ENCODE results near the gene ZNF30. TPM values are rescaled to one million over a fixed set of nuclear protein-coding genes. Genes with fewer than 3 reads are reported as not detected.
"Not testable (repeated sequence)": the region's sequence is repeated elsewhere in the genome, so short reads cannot be mapped to it uniquely, and the experiment has no call there.

The ZNF30 gene
- total RNA-seq, 4 donors from 2014 or later, result 1.3 to 9.6 (median 2.5) TPM

GRCh38 chr19:34962687-34963572, 36.2 kb downstream of the ZNF30 start:
- TF ChIP-seq, protein P1, sequence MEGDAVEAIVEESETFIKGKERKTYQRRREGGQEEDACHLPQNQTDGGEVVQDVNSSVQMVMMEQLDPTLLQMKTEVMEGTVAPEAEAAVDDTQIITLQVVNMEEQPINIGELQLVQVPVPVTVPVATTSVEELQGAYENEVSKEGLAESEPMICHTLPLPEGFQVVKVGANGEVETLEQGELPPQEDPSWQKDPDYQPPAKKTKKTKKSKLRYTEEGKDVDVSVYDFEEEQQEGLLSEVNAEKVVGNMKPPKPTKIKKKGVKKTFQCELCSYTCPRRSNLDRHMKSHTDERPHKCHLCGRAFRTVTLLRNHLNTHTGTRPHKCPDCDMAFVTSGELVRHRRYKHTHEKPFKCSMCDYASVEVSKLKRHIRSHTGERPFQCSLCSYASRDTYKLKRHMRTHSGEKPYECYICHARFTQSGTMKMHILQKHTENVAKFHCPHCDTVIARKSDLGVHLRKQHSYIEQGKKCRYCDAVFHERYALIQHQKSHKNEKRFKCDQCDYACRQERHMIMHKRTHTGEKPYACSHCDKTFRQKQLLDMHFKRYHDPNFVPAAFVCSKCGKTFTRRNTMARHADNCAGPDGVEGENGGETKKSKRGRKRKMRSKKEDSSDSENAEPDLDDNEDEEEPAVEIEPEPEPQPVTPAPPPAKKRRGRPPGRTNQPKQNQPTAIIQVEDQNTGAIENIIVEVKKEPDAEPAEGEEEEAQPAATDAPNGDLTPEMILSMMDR (IDR thresholded peaks at IDR 0.05), result no peak
- TF ChIP-seq POLR2AphosphoS5 (IDR thresholded peaks at IDR 0.05) (no peak), EP300 (IDR thresholded peaks at IDR 0.05) (no peak), POLR2A (IDR thresholded peaks at IDR 0.05; ENCODE audit: low read depth) (no peak)
- Histone ChIP-seq H3K4me1 (peaks cover 0 to 39% (median 29%) of the 10 kb centered on the region in 4 donors), H3K9me3 (peaks cover 14 to 41% (median 33%) of the 10 kb centered on the region in 4 donors), H3K4me3 (peak overlapping the region; percentile 78 to 98 (median 96)), H3K27me3 (no peaks in the 10 kb centered on the region), H3K27ac (replicated peaks in 1 of 4) (peak overlapping the region; percentile 68 to 81 (median 74)), H3K36me3 (peaks cover 31 to 37% (median 33%) of the 10 kb centered on the region in 4 donors)
- intact Hi-C loops (cut with DNase I), result no loop called here
- 36% methylated on average over 14 of the region's 14 CpGs for WGBS
- DNase-seq (ENCODE audit: extremely low spot score), result no peak

GRCh38 chr19:34963573-34964406, 37.1 kb downstream of the ZNF30 start, which contains the start of gene ZNF792:
TSS of gene ZNF792 (minus strand) at chr19:34964229. CDS start at chr19:34963662, 567 bp downstream.
- Histone ChIP-seq H3K4me3 (peak within 1 kb of the TSS; percentile 78 to 98 (median 96)), H3K27ac (replicated peaks in 1 of 4) (peak within 1 kb of the TSS; percentile 68 to 81 (median 74)), H3K27me3 (no peaks in the 10 kb centered on the region), H3K9me3 (peaks cover 5 to 33% (median 25%) of the 10 kb centered on the region in 4 donors), H3K36me3 (peaks cover 22 to 28% (median 24%) of the 10 kb centered on the region in 4 donors), H3K4me1 (peaks cover 0 to 39% (median 29%) of the 10 kb centered on the region in 4 donors)
- 0% methylated on average over 3 of the region's 78 CpGs for WGBS
- DNase-seq (ENCODE audit: extremely low spot score), result peak; percentile 92
- TF ChIP-seq POLR2AphosphoS5 (IDR thresholded peaks at IDR 0.05) (peak; percentile 45 to 61), POLR2A (IDR thresholded peaks at IDR 0.05; ENCODE audit: low read depth) (no peak), EP300 (IDR thresholded peaks at IDR 0.05) (no peak)
- TF ChIP-seq, protein P1 (IDR thresholded peaks at IDR 0.05), result no peak
- intact Hi-C loops (cut with DNase I), result no loop called here

DNA sequence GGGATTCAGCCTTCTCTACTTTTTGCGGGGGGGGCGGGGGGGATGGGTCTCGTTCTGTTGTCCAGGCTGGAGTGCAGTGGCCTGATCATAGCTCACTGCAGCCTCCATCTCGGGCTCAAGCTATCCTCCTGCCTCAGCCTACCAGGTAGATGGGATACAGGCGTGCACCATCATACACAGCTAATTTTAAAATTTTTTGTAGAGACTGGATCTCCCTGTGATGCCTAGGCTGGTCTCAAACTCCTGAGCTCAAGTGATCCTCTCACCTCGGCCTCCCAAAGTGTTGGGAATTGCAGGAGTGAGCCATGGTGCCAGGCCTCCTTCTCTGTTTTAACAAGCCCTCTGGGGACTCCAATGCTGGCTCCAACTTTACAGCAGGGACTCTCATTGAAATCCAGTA, 37.9 kb downstream of the ZNF30 start:
- 100% methylated on average over 1 of the region's 6 CpGs for WGBS
- H3K4me3 ChIP-seq, result peak overlapping the region; percentile 78 to 98 (median 96)
- peak overlapping the region in 2 of 4 donors; percentile 78 to 81 for H3K27ac ChIP-seq (replicated peaks in 1 of 4)
- H3K27me3 ChIP-seq, result no peaks in the 10 kb centered on the region
- H3K9me3 ChIP-seq, result peaks cover 0 to 25% (median 17%) of the 10 kb centered on the region in 4 donors
- no peak for DNase-seq (ENCODE audit: extremely low spot score)
- H3K4me1 ChIP-seq, result peaks cover 0 to 39% (median 29%) of the 10 kb centered on the region in 4 donors
- intact Hi-C loops (cut with DNase I), result no loop called here
- TF ChIP-seq POLR2A (IDR thresholded peaks at IDR 0.05; ENCODE audit: low read depth) (no peak), EP300 (IDR thresholded peaks at IDR 0.05) (no peak), POLR2AphosphoS5 (IDR thresholded peaks at IDR 0.05) (no peak)
- TF ChIP-seq, protein P1 (IDR thresholded peaks at IDR 0.05), result no peak
- H3K36me3 ChIP-seq, result peaks cover 14 to 20% (median 16%) of the 10 kb centered on the region in 4 donors

DNA sequence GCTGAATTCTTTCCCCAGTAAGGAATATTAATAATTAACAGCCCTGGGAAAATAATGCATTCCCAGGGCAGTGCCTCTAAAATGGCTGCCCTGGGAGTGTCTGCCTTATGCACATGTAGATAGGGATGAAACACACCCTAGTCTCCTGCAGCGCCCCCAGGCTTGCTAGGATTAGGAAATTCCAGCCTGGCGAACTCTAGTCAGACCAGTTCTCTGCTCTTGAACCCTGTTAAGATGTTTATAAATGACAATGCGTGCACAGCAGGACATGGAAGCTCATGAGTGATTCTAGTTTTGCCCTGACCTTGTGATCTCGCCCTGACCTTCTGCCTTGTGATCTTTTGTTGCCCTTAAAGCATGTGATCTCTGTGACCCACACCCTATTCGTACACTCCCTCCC, 38.8 kb downstream of the ZNF30 start:
- H3K4me3 ChIP-seq; intact Hi-C loops (cut with DNase I); H3K27me3 ChIP-seq; H3K27ac ChIP-seq (replicated peaks in 1 of 4); DNase-seq (ENCODE audit: extremely low spot score): not testable (repeated sequence)
- Histone ChIP-seq H3K4me1 (peaks cover 0 to 39% (median 29%) of the 10 kb centered on the region in 4 donors), H3K36me3 (peaks cover 5 to 11% (median 7%) of the 10 kb centered on the region in 4 donors), H3K9me3 (peaks cover 0 to 15% (median 7%) of the 10 kb centered on the region in 4 donors)
- WGBS, result 81% methylated on average over 5 of the region's 5 CpGs

All from esophagus muscularis mucosa (tissue), 4 donors.